SU-DHL-6 (cell line): ENCODE data around the gene TGM1.

Experiments used
- H2AFZ ChIP-seq: fragments of 200-600 bp; sonication (generic); 2 replicates; pipeline ENCODE4 v1.6.1; 2014; ENCODE audit warnings: low read depth, mild to moderate bottlenecking, moderate library complexity, mixed read lengths, antibody characterized with exemption, low read length; ENCODE audit not compliant: severe bottlenecking
- H3F3A ChIP-seq: fragments of 200-600 bp; shearing (Covaris generic); 2 replicates; pipeline ENCODE4 v1.6.0; 2016; ENCODE audit warnings: antibody characterized with exemption, mild to moderate bottlenecking; ENCODE audit not compliant: insufficient read depth
- H3K27ac ChIP-seq: fragments of 200-600 bp; sonication (generic); 2 replicates; pipeline ENCODE4 v1.5.1; 2016; ENCODE audit warnings: low read depth, mild to moderate bottlenecking, low read length, moderate library complexity, mixed read lengths
- H3K27me3 ChIP-seq: fragments of 200-600 bp; sonication (generic), shearing (Covaris generic); 2 replicates; pipeline ENCODE4 v1.6.0; 2014; ENCODE audit warnings: mild to moderate bottlenecking, low read length
- H3K36me3 ChIP-seq: fragments of 200-600 bp; sonication (generic); 2 replicates; pipeline ENCODE4 v1.6.1; 2014; ENCODE audit warnings: mild to moderate bottlenecking, low read length, mixed read lengths
- H3K4me2 ChIP-seq: fragments of 300-600, 200-600 bp; shearing (Covaris generic), sonication (generic); 2 replicates; pipeline ENCODE4 v1.6.0; 2014; ENCODE audit warnings: low read length, low read depth, mild to moderate bottlenecking; ENCODE audit not compliant: poor library complexity, severe bottlenecking
- H3K4me3 ChIP-seq: fragments of 200-600 bp; sonication (generic); 2 replicates; pipeline ENCODE4 v1.5.1; 2014; ENCODE audit warnings: antibody characterized with exemption, low read length, mild to moderate bottlenecking, mixed read lengths; ENCODE audit not compliant: insufficient read depth, poor library complexity, severe bottlenecking
- H3K79me2 ChIP-seq: fragments of 200-600 bp; sonication (generic); 2 replicates; pipeline ENCODE4 v1.6.1; 2014; ENCODE audit warnings: mild to moderate bottlenecking, low read length, moderate library complexity; ENCODE audit not compliant: insufficient read depth
- H3K9ac ChIP-seq: fragments of 200-600 bp; sonication (generic); 2 replicates; pipeline ENCODE4 v1.7.0; 2014; ENCODE audit warnings: mild to moderate bottlenecking, low read length
- H3K9me2 ChIP-seq: fragments of 200-600 bp; sonication (generic); replicated peaks from 2 replicates; pipeline ENCODE4 v1.6.1; 2014; ENCODE audit warnings: low read length; ENCODE audit not compliant: insufficient read depth
- H3K9me3 ChIP-seq: fragments of 200-600 bp; sonication (generic); 2 replicates; pipeline ENCODE4 v1.6.1; 2014; ENCODE audit warnings: low read length, mixed read lengths; ENCODE audit not compliant: insufficient read depth
- H4K20me1 ChIP-seq: fragments of 200-600 bp; sonication (generic); 2 replicates; pipeline ENCODE4 v1.6.1; 2014; ENCODE audit warnings: low read depth, mild to moderate bottlenecking, antibody characterized with exemption, low read length, moderate library complexity, mixed read lengths
- EZH2phosphoT487 ChIP-seq: fragments of 200-600 bp; sonication (generic), shearing (Covaris generic); conservative IDR thresholded peaks from 2 replicates; pipeline ENCODE4 v1.6.1; 2018; ENCODE audit warnings: mild to moderate bottlenecking, antibody characterized with exemption, low read length, moderate library complexity, mixed read lengths
- TF ChIP-seq, protein P1 (sequence below): fragments of 200-600 bp; sonication (generic); IDR thresholded peaks from one replicate; pipeline ENCODE4 v1.5.1; 2017; ENCODE audit warnings: antibody characterized with exemption, mild to moderate bottlenecking, low read length, moderate library complexity; ENCODE audit not compliant: insufficient read depth, poor library complexity, severe bottlenecking

Gene TGM1

DNA sequence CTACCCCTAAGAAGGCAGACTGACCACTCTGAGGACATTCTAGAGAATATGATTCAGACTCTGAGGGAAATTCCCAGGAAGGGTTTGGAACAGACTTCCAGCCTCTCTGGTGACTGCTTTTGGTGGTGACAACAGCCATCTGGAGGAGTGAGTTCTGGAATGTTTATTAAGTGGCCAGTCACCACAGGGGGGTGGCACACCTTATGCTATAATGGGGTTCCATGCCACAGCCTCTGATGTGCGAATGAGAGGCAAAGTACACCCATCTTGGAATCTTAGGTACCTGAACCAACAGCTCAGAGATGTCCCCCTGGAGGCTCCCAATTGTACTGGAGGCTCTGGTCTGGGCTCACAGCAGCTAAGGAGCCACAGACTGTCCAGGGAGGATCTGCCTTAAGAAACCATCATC, 11.1 kb downstream of the TGM1 start:
- Histone ChIP-seq H3K27me3 (no peaks in the 10 kb centered on the region), H3K79me2 (no peaks in the 10 kb centered on the region), H3K9me3 (no peaks in the 10 kb centered on the region), H3K9me2 (no peaks in the 10 kb centered on the region), H3K27ac (no peak overlapping the region), H2AFZ (no peak overlapping the region), H3K36me3 (no peaks in the 10 kb centered on the region), H4K20me1 (no peaks in the 10 kb centered on the region), H3F3A (no peaks in the 10 kb centered on the region), H3K4me3 (no peak overlapping the region), H3K9ac (no peak overlapping the region), H3K4me2 (no peak overlapping the region)
- TF ChIP-seq EZH2phosphoT487 = no peak
- TF ChIP-seq, protein P1, sequence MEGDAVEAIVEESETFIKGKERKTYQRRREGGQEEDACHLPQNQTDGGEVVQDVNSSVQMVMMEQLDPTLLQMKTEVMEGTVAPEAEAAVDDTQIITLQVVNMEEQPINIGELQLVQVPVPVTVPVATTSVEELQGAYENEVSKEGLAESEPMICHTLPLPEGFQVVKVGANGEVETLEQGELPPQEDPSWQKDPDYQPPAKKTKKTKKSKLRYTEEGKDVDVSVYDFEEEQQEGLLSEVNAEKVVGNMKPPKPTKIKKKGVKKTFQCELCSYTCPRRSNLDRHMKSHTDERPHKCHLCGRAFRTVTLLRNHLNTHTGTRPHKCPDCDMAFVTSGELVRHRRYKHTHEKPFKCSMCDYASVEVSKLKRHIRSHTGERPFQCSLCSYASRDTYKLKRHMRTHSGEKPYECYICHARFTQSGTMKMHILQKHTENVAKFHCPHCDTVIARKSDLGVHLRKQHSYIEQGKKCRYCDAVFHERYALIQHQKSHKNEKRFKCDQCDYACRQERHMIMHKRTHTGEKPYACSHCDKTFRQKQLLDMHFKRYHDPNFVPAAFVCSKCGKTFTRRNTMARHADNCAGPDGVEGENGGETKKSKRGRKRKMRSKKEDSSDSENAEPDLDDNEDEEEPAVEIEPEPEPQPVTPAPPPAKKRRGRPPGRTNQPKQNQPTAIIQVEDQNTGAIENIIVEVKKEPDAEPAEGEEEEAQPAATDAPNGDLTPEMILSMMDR = no peak

GRCh38 chr14:24250354-24250753, 12.6 kb downstream of the TGM1 start:
- Histone ChIP-seq H3K9me3 (no peaks in the 10 kb centered on the region), H3K27ac (no peak overlapping the region), H3K27me3 (no peaks in the 10 kb centered on the region), H4K20me1 (no peaks in the 10 kb centered on the region), H3K9ac (no peak overlapping the region), H3K36me3 (no peaks in the 10 kb centered on the region), H3K4me3 (no peak overlapping the region), H3K4me2 (no peak overlapping the region), H3K9me2 (no peaks in the 10 kb centered on the region), H2AFZ (no peak overlapping the region), H3K79me2 (no peaks in the 10 kb centered on the region), H3F3A (no peaks in the 10 kb centered on the region)
- no peak for TF ChIP-seq EZH2phosphoT487
- TF ChIP-seq, protein P1 = no peak

DNA sequence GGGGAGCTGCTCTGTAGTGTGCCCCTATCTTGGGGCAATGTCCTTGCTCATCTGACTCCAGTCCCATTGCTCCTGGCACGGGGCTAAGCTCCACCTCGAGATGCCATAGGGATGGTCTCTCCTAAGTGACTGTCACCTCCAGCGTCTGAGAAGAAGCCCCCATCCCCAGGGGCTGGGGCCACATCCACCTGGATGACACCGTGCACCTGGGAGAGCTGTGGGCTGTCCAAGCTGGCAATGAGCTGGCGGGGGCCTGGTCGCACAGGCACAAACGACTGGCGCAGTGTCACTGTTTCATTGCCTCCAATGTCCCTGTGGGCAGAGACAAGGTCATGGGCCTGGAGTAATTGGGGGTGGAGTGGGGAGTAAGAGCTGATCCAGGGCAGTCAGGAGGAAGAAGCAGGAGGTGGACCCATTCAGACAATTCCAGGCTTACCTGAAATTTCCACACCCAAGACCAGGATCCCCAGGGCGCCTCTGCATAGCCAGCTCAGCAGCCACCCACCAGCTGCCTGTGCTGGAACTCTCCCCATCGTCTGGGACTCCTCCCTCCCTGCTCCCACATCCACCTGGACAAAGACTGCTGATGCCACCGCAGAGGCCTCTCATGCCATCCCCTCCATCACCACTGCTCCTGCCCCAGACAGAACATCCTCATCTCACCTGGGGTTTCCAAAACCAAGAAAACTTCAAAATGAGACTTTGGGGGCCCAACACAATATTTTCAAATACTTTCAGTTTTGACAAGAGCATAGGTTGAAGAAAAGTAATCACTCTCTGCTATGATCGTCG, 13.6 kb downstream of the TGM1 start:
- Histone ChIP-seq H3K4me2 (no peak overlapping the region), H3K9ac (no peak overlapping the region), H3K79me2 (no peaks in the 10 kb centered on the region), H4K20me1 (no peaks in the 10 kb centered on the region), H3K4me3 (no peak overlapping the region), H3K9me3 (no peaks in the 10 kb centered on the region), H3K36me3 (no peaks in the 10 kb centered on the region), H3F3A (no peaks in the 10 kb centered on the region), H3K9me2 (no peaks in the 10 kb centered on the region), H2AFZ (no peak overlapping the region), H3K27me3 (no peaks in the 10 kb centered on the region), H3K27ac (no peak overlapping the region)
- TF ChIP-seq, protein P1 = no peak
- TF ChIP-seq EZH2phosphoT487 = no peak
